NCI-H524 (cell line): ENCODE measurements around the gene PHLDA3.

Experiments
- DNase-seq, 2 experiments: peaks; one replicate each; lab custom pipeline; 2025; lab: John Stamatoyannopoulos, UW

The PHLDA3 gene

GRCh38 chr1:201468844-201469644 lies at the start of gene PHLDA3:
TSS of gene PHLDA3 (minus strand) at chr1:201469188. CDS start at chr1:201468786, 402 bp downstream.
- DNase-seq = peak; percentile 72 to 85

GRCh38 chr1:201518071-201518470 lies 49.1 kb upstream of the PHLDA3 start:
- DNase-seq = no peak

GRCh38 chr1:201517631-201518030 lies 48.6 kb upstream of the PHLDA3 start:
- DNase-seq = no peak

- no peak for DNase-seq
Measured at GRCh38 chr1:201516511-201517127, 47.6 kb upstream of the PHLDA3 start.

- no peak for DNase-seq
Measured at GRCh38 chr1:201515895-201516294, 46.9 kb upstream of the PHLDA3 start.

- no peak for DNase-seq
Measured at GRCh38 chr1:201515062-201515750, 46.2 kb upstream of the PHLDA3 start.

- no peak for DNase-seq
Measured at GRCh38 chr1:201514466-201514865, 45.5 kb upstream of the PHLDA3 start.

GRCh38 chr1:201513498-201514243 lies 44.7 kb upstream of the PHLDA3 start:
- no peak for DNase-seq

GRCh38 chr1:201511941-201512539 lies 43.1 kb upstream of the PHLDA3 start:
- DNase-seq = no peak

- no peak for DNase-seq
Measured at GRCh38 chr1:201511396-201511940, 42.5 kb upstream of the PHLDA3 start.

- no peak for DNase-seq
Measured at GRCh38 chr1:201510734-201511133, 41.7 kb upstream of the PHLDA3 start.

GRCh38 chr1:201509601-201510374 lies 40.8 kb upstream of the PHLDA3 start:
- no peak for DNase-seq

GRCh38 chr1:201508809-201509208 lies 39.8 kb upstream of the PHLDA3 start:
- DNase-seq = no peak

- no peak for DNase-seq
Measured at GRCh38 chr1:201507360-201507675, 38.3 kb upstream of the PHLDA3 start.

- DNase-seq = peak in 1 of 2 experiments; percentile 52
Measured at GRCh38 chr1:201506557-201507359, 37.8 kb upstream of the PHLDA3 start, which contains the start of gene CSRP1. TSS of gene CSRP1 (minus strand) at chr1:201507123. CDS start at chr1:201496303, 10,820 bp downstream.

GRCh38 chr1:201506092-201506491 lies 37.1 kb upstream of the PHLDA3 start:
- DNase-seq = no peak

GRCh38 chr1:201505503-201505890 lies 36.5 kb upstream of the PHLDA3 start:
- no peak for DNase-seq

- no peak for DNase-seq
Measured at GRCh38 chr1:201504799-201505502, 36.0 kb upstream of the PHLDA3 start.

GRCh38 chr1:201504179-201504631 lies 35.2 kb upstream of the PHLDA3 start:
- DNase-seq = no peak
